ENCODE data around the gene NOXO1.

DNA sequence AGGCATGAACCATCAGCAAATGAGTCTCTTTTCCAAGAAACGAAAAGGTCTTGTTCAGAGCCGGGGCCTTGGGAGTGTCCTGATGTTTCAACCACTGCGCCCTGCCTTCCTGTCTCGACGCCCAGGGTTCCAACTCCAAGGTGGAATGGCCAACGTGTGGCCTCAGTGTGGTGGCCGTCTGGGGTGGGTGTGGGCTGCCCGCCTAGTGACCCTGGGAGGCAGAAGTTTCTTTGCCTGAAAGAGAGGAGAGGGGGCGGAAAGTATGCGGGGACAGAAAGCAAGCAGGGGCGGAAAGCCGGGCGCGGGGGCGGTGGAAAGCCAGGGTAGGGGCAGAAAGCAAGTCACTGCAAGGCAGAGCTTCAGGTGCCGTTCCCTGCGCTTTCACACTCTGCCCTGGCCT is 42.4 kb downstream of the NOXO1 start:
- TF ChIP-seq, protein P1, sequence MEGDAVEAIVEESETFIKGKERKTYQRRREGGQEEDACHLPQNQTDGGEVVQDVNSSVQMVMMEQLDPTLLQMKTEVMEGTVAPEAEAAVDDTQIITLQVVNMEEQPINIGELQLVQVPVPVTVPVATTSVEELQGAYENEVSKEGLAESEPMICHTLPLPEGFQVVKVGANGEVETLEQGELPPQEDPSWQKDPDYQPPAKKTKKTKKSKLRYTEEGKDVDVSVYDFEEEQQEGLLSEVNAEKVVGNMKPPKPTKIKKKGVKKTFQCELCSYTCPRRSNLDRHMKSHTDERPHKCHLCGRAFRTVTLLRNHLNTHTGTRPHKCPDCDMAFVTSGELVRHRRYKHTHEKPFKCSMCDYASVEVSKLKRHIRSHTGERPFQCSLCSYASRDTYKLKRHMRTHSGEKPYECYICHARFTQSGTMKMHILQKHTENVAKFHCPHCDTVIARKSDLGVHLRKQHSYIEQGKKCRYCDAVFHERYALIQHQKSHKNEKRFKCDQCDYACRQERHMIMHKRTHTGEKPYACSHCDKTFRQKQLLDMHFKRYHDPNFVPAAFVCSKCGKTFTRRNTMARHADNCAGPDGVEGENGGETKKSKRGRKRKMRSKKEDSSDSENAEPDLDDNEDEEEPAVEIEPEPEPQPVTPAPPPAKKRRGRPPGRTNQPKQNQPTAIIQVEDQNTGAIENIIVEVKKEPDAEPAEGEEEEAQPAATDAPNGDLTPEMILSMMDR (IDR thresholded peaks at IDR 0.05; ENCODE audit: poor library complexity): no peak
- TF ChIP-seq EZH2phosphoT487 (IDR thresholded peaks at IDR 0.05; ENCODE audit: low read depth, severe bottlenecking, unreplicated experiment): no peak
